GM19372 (cell line): ENCODE results near the gene TTC28.
"Not testable (repeated sequence)": the region's sequence is repeated elsewhere in the genome, so short reads cannot be mapped to it uniquely, and the experiment has no call there.

Experiments used
- ATAC-seq: cut with Tn5 transposase; IDR thresholded peaks from one replicate; pipeline ENCODE4 v1.9.1; 2021; ENCODE audit warnings: mild to moderate bottlenecking, low read depth, moderate library complexity; ENCODE audit not compliant: unreplicated experiment

TTC28 gene

DNA sequence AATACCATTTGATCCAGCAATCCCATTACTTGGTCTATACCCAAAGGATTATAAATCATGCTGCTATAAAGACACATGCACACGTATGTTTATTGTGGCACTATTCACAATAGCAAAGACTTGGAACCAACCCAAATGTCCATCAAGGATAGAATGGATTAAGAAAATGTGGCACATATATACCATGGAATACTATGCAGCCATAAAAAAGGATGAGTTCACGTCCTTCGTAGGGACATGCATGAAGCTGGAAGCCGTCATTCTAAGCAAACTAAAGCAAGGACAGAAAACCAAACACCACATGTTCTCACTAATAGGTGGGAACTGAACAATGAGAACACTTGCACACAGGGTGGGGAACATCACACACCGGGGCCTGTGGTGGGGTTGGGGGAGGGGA lies 464.9 kb downstream of the TTC28 start:
- ATAC-seq = not testable (repeated sequence)

DNA sequence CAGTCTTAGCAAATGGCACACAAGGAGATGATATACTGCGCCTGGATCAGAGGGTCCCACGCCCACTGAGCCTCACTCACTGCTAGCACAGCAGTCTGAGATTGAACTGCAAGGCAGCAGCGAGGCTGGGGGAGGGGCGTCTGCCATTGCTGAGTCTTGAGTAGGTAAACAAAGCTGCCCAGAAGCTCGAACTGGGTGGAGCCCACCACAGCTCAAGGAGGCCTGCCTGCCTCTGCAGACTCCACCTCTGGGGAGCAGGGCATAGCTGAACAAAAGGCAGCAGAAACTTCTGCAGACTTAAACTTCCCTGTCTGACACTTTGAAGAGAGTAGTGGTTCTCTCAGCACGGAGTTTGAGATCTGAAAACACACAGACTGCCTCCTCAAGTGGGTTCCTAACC lies 470.2 kb downstream of the TTC28 start:
- ATAC-seq = not testable (repeated sequence)

DNA sequence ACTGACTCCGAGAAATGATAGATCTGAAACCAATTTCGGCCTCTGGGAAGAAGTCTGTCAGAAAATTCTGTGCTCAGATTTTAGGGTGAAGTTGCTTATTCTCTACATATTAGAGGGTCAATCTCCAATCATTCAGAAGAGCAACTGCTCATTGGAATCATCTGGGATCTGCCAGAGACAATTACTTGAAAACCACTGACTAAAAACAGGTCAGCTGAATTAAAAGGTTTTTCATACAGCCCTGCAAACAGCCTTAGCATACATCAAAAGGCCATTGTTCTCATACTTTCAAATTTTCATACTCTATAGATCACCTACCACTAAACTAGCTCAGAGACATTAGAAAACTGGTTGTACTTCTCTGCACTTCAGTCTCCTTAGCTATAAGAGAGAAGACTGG lies 470.9 kb downstream of the TTC28 start:
- ATAC-seq = no peak

GRCh38 chr22:28208036-28208435 lies 471.6 kb downstream of the TTC28 start:
- ATAC-seq = no peak

- ATAC-seq = no peak
These were observed 472.2 kb downstream of the TTC28 start for GRCh38 chr22:28207281-28208030.

GRCh38 chr22:28205926-28206325 lies 473.7 kb downstream of the TTC28 start:
- no peak for ATAC-seq

GRCh38 chr22:28204382-28204781 lies 475.3 kb downstream of the TTC28 start:
- ATAC-seq = no peak

DNA sequence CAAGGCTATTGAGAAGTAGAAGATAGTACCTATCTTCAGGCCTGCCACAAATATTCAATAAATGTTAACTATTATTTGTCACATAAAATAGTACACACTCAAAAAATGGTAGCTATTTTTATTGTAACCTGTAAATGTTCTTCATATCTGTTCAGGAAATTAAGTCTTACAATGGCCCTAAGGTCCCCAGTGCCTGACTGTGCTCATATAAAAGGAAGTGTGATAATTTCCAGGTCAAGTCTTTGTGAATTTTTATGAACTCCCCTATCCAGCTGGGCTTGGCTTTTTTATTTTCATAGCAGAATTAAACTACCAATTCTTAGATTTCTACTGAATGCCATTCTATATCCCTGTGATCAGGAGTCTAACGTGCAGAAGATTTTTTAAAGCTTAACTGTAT lies 476.4 kb downstream of the TTC28 start:
- ATAC-seq = no peak

DNA sequence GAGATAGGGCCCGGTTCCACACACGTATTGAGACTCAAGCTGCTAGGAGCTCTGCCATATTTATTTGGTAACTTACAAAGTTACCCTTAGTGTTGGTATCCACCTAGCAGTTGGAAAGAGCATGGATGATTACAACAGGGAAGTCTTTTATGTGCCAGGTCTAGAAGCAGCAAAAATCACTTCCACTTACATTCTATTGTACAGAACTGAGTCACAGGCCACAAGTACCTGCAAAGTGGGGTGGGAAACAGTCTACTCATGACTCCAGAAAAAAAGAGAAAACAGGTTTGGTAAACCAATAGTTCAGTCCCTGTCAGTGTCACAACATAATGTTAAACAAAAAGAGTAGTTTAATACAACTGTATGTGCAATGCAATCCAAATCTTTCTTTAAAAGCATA lies 480.9 kb downstream of the TTC28 start:
- ATAC-seq = no peak

GRCh38 chr22:28191571-28191970 lies 488.1 kb downstream of the TTC28 start:
- ATAC-seq = not testable (repeated sequence)

- no peak for ATAC-seq
These were observed 491.3 kb downstream of the TTC28 start for GRCh38 chr22:28188178-28188879.

- ATAC-seq = no peak
These were observed 492.0 kb downstream of the TTC28 start for GRCh38 chr22:28187612-28188011.

GRCh38 chr22:28186641-28187040 lies 493.0 kb downstream of the TTC28 start:
- ATAC-seq = no peak

DNA sequence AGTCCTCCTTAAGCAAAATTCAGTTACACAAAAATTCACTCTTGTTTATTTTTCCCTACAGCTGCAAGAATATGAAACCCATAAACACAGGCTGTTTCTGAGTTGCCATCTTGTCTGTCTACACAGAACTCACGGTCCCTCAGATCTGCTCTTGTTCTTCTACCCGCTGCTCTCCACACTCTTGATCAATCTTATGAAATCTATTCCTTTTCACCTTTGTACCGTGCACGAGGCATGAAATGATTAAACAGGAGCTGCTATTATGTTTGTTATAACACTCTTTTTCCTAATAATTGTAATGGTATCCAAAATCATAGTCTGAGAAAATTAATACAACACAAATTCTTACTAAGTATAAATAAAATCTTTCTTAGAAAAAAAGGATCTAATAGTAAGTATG lies 494.5 kb downstream of the TTC28 start:
- no peak for ATAC-seq

- ATAC-seq = no peak
These were observed 496.4 kb downstream of the TTC28 start for GRCh38 chr22:28183078-28183860.

DNA sequence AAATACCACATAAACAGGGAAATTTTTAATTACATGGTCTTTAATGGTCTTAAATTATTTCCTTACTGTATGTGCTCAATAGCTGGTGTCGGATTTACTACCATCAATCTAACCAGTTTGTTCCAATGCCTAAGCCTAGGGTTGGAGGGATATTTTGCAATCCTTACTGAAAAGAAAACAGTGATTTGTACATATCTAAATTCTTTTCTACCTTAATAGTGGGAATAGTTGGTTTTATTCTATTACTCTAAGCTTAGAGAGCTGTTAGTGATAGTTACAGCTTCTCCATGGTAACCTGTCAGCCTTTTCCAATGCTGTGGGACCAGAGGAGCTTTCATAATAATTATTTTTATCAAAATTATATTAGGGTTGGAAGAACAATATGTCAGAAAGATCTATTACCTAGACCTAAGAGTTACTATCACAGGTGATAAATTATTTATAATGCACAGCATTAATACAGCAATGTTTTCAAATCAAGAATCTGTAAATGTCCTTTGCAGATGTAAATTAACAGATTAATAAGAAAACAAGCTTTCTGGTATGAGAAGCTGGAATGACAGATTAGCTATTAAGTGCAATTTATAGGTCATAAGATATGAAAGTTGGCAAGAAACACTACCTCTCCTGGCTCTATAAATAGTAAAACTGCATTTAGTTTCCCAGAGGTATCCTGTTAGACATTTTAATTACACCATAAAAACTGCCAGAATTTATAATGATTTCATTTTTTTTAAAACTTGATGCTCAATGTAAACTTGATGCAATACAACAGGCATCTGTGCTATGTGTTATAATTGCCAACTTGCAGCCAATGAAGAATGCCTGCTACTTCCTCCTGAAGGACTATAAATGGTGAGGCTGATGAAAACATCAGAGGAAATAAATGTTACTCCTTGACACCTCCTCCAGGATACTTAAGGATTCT lies 498.6 kb downstream of the TTC28 start:
- no peak for ATAC-seq

DNA sequence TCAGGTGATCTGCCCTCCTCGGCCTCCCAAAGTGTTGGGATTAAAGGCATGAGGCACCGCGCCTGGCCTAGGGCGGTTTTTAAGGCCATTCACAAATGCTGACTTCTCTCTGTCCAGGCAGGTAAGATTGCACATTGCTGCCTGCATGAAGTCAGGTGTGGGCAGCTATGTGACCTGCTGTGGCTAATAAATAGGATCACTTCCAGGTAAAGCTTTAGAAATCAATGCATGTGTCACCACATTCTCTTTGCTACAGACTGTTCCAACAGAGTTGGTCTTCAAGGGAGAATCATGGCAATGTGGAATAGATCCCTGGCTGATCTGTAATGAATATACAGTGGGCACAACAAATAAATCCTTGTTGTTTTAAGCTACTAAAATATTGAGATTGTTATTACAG lies 500.2 kb downstream of the TTC28 start:
- no peak for ATAC-seq

GRCh38 chr22:28175730-28176492 lies 503.7 kb downstream of the TTC28 start:
- ATAC-seq = no peak

- no peak for ATAC-seq
These were observed 505.1 kb downstream of the TTC28 start for GRCh38 chr22:28174509-28174908.
